ENCODE measurements around the gene CDIPT.

CDIPT gene

GRCh38 chr16:29849505-29849904 is 13.5 kb downstream of the CDIPT start:
- TF ChIP-seq EZH2phosphoT487 (IDR thresholded peaks at IDR 0.05; ENCODE audit: borderline replicate concordance), result no peak
- Histone ChIP-seq H2AFZ (ENCODE audit: low read length) (no peak overlapping the region), H3K27me3 (ENCODE audit: insufficient read depth, low read length, poor library complexity, severe bottlenecking) (no peaks in the 10 kb centered on the region), H3K4me1 (ENCODE audit: insufficient read depth, low read length, poor library complexity, severe bottlenecking) (no peaks in the 10 kb centered on the region), H3F3A (ENCODE audit: low read depth) (no peaks in the 10 kb centered on the region), H3K4me3 (ENCODE audit: low read length, poor library complexity, severe bottlenecking) (no peak overlapping the region), H4K20me1 (ENCODE audit: insufficient read depth, low read length, poor library complexity, severe bottlenecking) (no peaks in the 10 kb centered on the region), H3K9me2 (replicated peaks; ENCODE audit: low read depth, low read length) (no peaks in the 10 kb centered on the region), H3K36me3 (ENCODE audit: insufficient read depth, low read length) (no peaks in the 10 kb centered on the region), H3K4me2 (ENCODE audit: low read depth, low read length, poor library complexity, severe bottlenecking) (no peak overlapping the region), H3K79me2 (ENCODE audit: insufficient read depth, low read length) (no peaks in the 10 kb centered on the region), H3K9me3 (ENCODE audit: insufficient read depth, low read depth, low read length) (no peaks in the 10 kb centered on the region), H3K9ac (ENCODE audit: low read depth, low read length, poor library complexity, severe bottlenecking) (no peak overlapping the region)

GRCh38 chr16:29848420-29849297 is 14.4 kb downstream of the CDIPT start:
- Histone ChIP-seq H2AFZ (ENCODE audit: low read length) (no peak overlapping the region), H3K36me3 (ENCODE audit: insufficient read depth, low read length) (no peaks in the 10 kb centered on the region), H3F3A (ENCODE audit: low read depth) (no peaks in the 10 kb centered on the region), H3K4me1 (ENCODE audit: insufficient read depth, low read length, poor library complexity, severe bottlenecking) (no peaks in the 10 kb centered on the region), H3K9me2 (replicated peaks; ENCODE audit: low read depth, low read length) (no peaks in the 10 kb centered on the region), H3K9me3 (ENCODE audit: insufficient read depth, low read depth, low read length) (no peaks in the 10 kb centered on the region), H3K79me2 (ENCODE audit: insufficient read depth, low read length) (no peaks in the 10 kb centered on the region), H3K27me3 (ENCODE audit: insufficient read depth, low read length, poor library complexity, severe bottlenecking) (no peaks in the 10 kb centered on the region), H3K4me3 (ENCODE audit: low read length, poor library complexity, severe bottlenecking) (no peak overlapping the region), H4K20me1 (ENCODE audit: insufficient read depth, low read length, poor library complexity, severe bottlenecking) (no peaks in the 10 kb centered on the region), H3K4me2 (ENCODE audit: low read depth, low read length, poor library complexity, severe bottlenecking) (no peak overlapping the region), H3K9ac (ENCODE audit: low read depth, low read length, poor library complexity, severe bottlenecking) (no peak overlapping the region)
- TF ChIP-seq EZH2phosphoT487 (IDR thresholded peaks at IDR 0.05; ENCODE audit: borderline replicate concordance), result no peak
- TF ChIP-seq, protein P1, sequence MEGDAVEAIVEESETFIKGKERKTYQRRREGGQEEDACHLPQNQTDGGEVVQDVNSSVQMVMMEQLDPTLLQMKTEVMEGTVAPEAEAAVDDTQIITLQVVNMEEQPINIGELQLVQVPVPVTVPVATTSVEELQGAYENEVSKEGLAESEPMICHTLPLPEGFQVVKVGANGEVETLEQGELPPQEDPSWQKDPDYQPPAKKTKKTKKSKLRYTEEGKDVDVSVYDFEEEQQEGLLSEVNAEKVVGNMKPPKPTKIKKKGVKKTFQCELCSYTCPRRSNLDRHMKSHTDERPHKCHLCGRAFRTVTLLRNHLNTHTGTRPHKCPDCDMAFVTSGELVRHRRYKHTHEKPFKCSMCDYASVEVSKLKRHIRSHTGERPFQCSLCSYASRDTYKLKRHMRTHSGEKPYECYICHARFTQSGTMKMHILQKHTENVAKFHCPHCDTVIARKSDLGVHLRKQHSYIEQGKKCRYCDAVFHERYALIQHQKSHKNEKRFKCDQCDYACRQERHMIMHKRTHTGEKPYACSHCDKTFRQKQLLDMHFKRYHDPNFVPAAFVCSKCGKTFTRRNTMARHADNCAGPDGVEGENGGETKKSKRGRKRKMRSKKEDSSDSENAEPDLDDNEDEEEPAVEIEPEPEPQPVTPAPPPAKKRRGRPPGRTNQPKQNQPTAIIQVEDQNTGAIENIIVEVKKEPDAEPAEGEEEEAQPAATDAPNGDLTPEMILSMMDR (conservative IDR thresholded peaks at IDR 0.05; ENCODE audit: low read length), result peak; percentile 92

DNA sequence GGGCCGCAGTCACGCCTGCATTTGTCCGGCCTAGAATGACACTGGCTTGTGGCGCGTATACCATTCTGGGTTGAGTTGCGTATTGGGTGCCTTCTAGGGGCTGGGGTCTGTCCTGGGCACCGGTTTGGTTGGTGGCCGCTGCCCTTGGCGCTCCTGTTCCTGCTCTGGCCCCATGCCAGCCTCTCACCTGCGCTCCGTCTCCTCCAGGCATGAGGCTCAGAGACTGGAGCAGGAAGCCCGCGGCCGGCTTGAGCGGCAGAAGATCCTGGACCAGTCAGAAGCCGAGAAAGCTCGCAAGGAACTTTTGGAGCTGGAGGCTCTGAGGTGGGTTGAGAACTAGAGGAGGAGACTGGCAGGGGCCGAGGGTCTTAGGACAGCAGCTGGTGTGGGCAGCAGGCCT is 17.4 kb downstream of the CDIPT start:
- H3K9me2 ChIP-seq (replicated peaks; ENCODE audit: low read depth, low read length), result no peaks in the 10 kb centered on the region
- H3K4me3 ChIP-seq (ENCODE audit: low read length, poor library complexity, severe bottlenecking), result no peak overlapping the region
- no peaks in the 10 kb centered on the region for H3K27me3 ChIP-seq (ENCODE audit: insufficient read depth, low read length, poor library complexity, severe bottlenecking)
- no peaks in the 10 kb centered on the region for H3K9me3 ChIP-seq (ENCODE audit: insufficient read depth, low read depth, low read length)
- H3K36me3 ChIP-seq (ENCODE audit: insufficient read depth, low read length), result no peaks in the 10 kb centered on the region
- TF ChIP-seq EZH2phosphoT487 (IDR thresholded peaks at IDR 0.05; ENCODE audit: borderline replicate concordance), result no peak
- TF ChIP-seq, protein P1 (conservative IDR thresholded peaks at IDR 0.05; ENCODE audit: low read length), result no peak
- H3K9ac ChIP-seq (ENCODE audit: low read depth, low read length, poor library complexity, severe bottlenecking), result no peak overlapping the region
- no peaks in the 10 kb centered on the region for H3F3A ChIP-seq (ENCODE audit: low read depth)
- H4K20me1 ChIP-seq (ENCODE audit: insufficient read depth, low read length, poor library complexity, severe bottlenecking), result no peaks in the 10 kb centered on the region
- no peak overlapping the region for H3K4me2 ChIP-seq (ENCODE audit: low read depth, low read length, poor library complexity, severe bottlenecking)
- no peak overlapping the region for H2AFZ ChIP-seq (ENCODE audit: low read length)
- no peaks in the 10 kb centered on the region for H3K79me2 ChIP-seq (ENCODE audit: insufficient read depth, low read length)
- no peaks in the 10 kb centered on the region for H3K4me1 ChIP-seq (ENCODE audit: insufficient read depth, low read length, poor library complexity, severe bottlenecking)
